Hepatocyte (in vitro differentiated cells): Measurements from ENCODE around the gene HSPA5.

ENCODE experiments used
- EZH2phosphoT487 ChIP-seq: fragments of 200-600 bp; sonication (generic); IDR thresholded peaks from one replicate; pipeline ENCODE4 v1.6.1; 2018; ENCODE audit warnings: antibody characterized with exemption, mild to moderate bottlenecking, low read depth, moderate library complexity; ENCODE audit not compliant: unreplicated experiment, severe bottlenecking
- TF ChIP-seq, protein P1 (sequence below): fragments of 200-600 bp; sonication (generic); IDR thresholded peaks from 2 replicates; pipeline ENCODE4 v1.5.1; 2016; ENCODE audit warnings: antibody characterized with exemption, mild to moderate bottlenecking; ENCODE audit not compliant: poor library complexity

GRCh38 chr9:125268394-125269013 lies 27.4 kb upstream of the HSPA5 start:
- TF ChIP-seq, protein P1, sequence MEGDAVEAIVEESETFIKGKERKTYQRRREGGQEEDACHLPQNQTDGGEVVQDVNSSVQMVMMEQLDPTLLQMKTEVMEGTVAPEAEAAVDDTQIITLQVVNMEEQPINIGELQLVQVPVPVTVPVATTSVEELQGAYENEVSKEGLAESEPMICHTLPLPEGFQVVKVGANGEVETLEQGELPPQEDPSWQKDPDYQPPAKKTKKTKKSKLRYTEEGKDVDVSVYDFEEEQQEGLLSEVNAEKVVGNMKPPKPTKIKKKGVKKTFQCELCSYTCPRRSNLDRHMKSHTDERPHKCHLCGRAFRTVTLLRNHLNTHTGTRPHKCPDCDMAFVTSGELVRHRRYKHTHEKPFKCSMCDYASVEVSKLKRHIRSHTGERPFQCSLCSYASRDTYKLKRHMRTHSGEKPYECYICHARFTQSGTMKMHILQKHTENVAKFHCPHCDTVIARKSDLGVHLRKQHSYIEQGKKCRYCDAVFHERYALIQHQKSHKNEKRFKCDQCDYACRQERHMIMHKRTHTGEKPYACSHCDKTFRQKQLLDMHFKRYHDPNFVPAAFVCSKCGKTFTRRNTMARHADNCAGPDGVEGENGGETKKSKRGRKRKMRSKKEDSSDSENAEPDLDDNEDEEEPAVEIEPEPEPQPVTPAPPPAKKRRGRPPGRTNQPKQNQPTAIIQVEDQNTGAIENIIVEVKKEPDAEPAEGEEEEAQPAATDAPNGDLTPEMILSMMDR: no peak
- TF ChIP-seq EZH2phosphoT487: no peak
